HG02763 (cell line): ENCODE results near the gene FBXO22.

Experiments used
- ATAC-seq: cut with Tn5 transposase; IDR thresholded peaks from one replicate; pipeline ENCODE4 v1.9.1; 2021; ENCODE audit warnings: mild to moderate bottlenecking, moderate library complexity; ENCODE audit not compliant: unreplicated experiment

The FBXO22 gene

DNA sequence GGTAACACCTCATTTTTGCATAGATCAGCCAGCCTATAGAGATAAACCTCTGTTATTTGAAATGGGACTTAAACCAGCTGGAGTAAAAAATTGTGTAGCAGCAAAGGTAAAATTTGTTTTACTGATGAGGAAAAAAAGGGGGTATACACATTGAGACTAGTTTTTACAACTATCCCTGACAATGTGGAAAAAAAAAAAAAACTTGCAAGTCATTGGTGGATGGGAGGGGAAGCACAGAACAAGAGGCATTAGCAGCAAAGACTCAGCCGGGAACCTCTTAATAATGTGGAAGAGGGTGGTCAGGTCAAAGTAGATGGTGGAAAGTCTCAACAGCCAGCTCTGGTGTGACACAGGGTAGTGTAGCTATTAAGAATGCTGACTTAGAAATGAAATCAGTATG lies 14.5 kb downstream of the FBXO22 start:
- no peak for ATAC-seq

DNA sequence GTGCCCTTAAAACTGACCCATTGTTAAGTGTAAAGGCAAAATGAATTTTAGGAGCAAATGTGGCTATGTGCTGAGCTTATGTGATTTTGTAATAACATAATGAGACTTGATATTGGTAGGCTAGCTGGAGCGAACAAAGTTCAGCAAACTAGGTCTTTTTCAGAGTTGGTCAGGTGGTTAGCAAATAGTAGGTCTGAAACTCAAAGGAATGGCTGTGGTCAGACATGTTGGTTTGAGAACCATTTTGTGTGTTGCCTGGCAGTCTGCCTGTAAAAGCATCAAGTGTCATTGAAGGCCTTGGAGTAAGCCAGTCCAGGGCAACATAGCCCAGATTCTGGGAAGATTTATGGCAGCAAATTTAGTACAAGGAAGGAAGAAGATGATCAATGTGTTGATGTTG lies 16.4 kb downstream of the FBXO22 start:
- ATAC-seq = no peak

DNA sequence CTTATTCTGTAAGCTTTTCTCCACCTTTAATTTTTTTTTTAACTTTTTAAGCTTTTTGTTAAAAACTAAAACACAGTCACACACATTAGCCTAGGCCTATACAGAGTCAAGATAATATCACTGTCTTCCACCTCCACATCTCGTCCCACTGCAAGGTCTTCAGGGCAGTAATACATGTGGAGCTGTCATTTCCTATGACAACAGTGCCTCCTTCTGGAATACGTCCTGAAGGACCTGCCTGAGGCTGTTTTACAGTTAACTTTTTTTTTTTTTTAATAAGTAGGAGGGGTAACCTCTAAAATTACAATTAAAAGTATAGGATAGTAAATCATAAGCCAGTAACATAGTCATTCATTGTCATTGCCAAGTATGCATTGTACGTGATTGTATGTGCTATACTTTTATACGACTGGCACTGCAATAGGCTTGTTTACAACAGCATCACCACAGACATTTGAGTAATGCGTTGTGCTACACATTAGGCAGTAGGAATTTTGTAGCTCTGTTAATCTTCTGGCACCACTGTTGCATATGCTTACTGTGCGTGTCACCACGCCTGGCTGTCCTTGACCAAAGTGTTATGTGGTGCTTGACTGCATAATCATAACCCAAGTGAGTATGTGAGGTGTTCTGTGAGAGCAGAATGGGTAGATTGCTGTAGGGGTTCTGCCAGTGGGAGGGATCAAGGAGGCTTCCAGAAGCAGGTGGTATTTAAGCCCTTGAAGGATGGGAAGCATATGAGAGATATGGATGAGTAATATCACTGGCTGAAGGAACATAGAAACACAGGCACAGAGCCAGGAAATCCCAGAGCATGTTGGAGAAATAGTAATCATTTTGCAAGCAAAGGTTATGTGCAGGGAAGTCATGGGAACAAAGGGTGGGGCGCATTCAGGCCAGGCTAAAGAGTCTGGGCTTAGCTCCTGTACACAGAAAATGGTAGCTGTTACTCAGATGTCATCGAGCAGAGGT lies 18.3 kb downstream of the FBXO22 start:
- ATAC-seq = no peak

DNA sequence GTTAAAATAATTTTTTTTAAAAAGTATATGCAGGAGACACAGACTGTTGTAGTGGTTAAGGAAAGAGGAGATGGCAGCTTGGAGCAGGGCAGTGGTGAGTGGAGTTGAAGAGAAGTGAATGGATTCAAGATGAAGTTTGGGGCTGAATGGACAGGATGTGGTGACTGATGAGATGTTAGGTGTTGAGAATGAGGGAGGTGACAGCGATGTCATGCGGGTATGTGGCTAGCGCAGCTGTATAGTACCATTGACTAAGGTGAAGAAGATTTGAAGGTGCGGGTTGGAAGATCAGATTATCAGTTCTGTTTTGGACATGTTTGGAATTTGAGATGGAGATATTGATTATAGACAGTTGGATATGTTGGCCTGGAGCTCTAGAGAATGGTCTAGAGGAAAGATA lies 20.1 kb downstream of the FBXO22 start:
- ATAC-seq = no peak

DNA sequence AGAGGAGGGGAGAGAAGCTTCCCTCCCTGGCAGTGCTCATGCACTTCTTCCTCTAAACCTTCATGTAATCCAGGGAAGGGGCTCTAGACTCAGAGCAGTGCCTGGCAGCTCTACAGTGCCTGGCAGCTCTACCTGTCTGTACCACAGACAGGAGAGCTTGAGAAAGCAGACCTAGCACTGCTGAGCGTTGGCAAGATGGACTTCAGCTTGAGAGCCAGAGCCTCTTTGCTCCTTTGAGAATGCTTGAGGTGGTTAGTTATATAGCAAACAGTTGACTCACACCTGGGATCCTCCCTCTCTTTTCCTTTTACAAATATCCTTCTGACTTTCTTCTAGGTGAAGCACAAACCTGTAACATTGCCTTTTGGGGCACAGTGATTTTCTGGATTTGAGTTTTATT lies 20.9 kb downstream of the FBXO22 start:
- no peak for ATAC-seq

DNA sequence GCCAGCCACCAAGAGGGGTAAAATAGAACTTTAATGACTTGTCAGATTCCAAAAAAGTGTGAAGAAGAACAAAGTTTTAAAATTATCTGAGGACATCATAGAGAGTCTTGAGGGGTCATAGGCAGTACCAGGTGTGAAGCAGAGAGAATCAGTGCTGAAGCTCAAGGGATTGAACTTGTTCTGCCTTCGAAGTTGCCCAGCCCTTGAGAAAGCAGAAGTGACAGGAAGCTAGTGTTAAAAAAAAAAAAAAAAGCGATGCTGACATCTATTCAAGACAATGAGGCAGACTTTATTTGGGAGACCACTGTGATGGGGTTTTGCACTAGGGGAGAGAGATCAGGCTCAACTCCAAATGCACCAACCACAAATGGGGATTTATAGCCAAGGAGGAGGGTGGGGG lies 21.8 kb downstream of the FBXO22 start:
- ATAC-seq = no peak

DNA sequence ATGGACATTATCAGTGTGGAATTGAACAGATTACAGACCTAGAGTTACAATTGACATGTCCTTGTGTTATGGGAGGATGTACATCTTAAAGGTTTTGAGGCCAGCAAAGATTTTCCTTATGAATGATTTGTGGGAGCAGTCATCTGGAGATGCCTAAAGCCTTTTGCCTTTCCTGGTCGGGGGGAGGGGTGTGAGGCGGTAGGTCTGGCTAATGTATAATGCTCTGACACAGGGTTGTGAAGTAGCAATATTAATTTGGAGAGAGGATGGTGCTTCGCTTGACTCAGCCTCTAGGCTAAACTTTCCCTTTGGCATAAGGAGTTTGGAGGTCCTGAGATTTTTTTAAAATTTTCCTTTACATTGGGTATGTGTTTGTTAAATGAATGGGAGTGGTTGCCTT lies 23.3 kb downstream of the FBXO22 start:
- no peak for ATAC-seq

DNA sequence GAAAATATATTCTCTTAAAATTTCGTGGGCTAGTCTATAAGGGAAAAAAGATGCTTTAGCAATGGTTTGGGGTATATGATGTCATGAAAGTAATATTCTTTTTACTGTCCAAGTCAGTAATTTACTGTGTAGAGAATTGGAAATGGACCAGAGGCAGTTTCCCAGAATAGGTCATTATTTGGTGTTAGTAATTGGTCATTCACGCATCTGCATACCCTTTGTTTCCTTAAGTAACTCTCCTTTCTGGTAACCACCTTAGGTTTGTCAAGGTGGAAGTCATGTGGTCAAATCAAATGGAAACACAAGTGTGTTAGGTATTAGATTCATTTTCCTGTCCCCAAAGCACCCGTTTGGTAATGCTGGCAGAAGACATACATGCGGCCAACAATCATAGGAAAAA lies 23.9 kb downstream of the FBXO22 start:
- ATAC-seq = no peak

DNA sequence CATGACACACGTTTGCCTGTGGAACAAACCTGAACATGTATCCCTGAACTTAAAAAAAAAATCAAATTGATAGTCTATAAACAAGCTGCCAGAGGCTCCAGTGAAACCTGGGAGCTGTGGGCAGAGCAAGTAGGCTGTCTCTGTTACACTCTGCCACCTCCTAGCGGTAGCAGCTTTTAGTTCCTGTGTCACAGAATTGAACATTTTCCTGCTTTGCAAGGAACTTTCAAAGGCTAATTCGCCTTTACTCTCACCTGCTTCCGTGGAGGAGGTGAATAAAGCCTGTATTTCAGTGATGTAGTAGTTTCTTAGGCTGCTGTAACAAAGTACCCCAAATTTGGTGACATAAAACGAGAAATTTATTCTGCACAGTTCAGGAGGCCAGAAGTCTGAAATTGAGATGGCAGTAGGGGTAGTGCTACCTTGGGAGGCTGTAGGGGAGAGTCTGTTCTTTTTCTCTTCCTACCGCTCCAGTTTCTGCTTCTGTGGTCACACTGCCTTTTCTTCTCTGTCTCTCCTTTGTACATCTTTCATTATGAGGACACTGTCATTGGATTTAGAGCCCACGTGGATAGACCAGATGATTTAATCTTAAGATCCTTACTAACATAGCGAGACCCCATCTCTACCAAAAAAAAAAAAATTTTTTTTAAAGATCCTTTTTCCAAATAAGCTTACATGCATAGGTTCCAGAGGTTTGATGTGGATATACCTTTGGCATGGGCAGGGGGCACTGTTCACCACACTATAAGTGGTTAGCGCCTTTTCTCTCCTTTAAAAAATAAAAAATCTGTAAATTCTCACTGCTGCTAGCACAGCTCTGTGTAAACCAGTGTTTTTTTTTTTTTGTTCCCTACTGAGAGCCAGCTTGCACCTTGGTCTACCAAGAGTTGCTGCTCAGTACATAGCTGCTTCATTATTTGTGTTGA lies 25.3 kb downstream of the FBXO22 start:
- no peak for ATAC-seq

DNA sequence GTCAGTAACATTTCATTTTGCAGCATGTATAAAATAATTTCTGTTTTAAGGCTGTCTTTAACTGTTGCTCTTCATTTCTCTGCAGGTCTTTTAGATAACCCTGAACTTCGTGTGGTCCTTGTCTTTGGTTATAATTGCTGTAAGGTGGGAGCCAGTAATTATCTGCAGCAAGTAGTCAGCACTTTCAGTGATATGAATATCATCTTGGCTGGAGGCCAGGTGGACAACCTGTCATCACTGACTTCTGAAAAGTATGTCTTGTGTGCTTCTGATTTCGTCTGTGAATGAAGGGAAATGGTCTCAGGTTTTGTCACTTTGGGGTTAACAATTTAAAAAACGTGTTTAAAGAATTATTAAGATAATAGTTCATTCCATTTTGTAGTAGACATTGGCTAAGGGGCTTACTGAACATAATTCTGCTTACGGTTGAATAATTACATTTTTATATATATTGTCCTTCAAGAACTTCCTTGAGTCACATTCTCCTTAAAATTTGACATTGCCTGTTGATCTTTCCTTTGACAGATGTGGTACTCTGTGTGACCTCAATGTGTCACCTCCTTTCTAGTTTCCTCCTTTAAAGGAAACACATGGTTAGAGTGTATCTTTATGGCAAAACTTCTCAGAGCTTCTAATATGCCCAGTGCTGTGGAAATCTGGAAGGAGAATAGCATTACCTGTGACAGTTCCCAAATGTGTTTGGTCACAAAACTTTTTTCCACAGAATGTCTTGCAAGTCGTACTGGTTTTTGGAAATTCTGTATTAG lies 26.3 kb downstream of the FBXO22 start:
- ATAC-seq = no peak

DNA sequence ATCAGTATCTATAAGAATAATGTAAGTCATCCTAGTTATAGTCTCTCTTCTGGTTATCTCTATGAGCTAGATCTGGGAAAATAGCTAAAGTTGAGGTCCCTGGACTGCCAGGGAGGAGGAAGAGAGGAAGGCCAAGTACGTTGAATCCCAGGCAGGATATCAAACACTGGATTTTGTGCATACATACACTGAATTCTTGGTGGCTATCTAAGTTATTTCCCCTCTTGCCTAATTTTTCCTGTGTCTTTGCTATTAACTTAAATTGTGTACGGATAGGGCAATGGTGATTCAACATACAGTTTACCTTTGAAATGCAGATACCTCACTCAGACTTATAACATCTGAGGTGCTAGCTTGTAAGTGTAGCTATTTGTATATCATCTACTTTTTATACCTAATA lies 27.2 kb downstream of the FBXO22 start:
- no peak for ATAC-seq

DNA sequence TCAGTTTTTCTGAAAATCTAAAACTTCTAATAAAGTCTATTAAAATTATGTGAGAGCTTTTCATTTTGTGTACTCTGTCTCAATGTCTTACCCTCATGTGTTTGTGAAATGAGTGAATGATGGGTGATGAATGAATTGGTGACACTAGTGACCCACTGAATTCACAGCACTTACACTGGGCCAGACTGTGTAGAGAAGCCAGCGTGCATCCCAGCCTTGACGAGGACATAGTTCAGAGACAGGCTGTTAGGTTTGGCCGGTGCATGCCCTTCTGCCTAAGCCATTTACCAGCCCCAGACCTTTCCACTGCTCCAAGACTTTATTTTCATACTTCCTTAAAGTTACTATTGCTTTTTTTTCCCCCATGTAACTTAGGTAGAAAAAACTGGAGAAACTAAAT lies 38.8 kb downstream of the FBXO22 start:
- no peak for ATAC-seq

DNA sequence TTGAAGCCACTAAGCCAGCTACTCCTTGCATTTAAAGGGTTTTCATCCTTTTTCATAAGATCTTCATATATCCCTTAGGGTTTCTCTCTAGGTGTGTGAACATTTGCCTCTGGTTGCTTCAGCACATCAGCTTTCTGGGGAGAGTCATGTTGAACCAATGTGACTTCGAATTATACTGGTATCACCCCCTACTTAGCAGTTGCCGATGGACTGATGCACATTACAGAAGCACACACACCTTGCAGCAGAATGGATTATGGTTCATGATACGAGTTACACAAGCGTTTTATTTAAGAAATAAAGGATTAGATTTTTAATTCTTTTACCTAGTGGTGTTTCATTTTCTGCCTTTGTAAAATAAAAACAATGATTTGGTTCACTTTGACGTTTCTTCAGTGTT lies 39.6 kb downstream of the FBXO22 start:
- ATAC-seq = no peak

DNA sequence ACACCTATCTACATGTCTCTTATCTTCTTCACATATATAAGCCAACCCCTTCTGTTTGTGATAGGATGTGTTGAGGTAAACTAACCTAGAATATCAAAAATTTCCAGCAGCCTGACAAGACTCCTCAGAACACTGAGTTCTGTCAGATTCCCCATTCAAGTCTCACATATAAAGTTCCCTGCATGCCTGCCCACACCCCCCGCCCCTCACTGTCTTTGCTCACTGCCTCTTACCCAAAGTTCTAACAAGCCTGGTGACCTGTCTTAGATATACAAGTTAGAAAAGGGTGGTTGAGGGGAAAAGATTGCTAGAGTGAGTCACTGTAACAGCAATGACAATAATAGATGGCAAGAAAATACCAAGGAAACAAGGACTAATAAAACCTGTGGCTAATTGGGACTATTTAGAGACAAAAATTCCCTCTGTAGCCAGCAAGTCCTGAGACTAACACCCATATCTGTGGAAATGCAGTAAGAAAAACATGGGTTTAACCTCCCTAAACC lies 40.1 kb downstream of the FBXO22 start:
- no peak for ATAC-seq

DNA sequence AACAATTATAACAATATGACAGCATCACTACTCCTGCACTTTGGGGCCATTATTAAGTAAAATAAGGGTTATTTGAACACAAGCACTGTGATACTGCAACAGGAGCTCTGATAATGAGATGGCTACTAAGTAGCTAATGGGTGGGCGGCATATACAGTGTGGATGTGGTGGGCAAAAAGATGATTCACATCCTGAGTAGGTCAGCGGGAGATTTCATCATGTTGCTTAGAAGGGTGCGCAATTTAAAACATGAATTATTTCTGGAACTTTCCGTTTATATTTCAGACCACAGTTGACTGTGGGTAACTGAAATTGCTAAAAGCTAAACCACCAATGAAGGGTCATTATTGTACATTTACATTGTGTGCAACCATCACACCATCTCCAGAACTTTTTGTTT lies 42.3 kb downstream of the FBXO22 start:
- no peak for ATAC-seq

DNA sequence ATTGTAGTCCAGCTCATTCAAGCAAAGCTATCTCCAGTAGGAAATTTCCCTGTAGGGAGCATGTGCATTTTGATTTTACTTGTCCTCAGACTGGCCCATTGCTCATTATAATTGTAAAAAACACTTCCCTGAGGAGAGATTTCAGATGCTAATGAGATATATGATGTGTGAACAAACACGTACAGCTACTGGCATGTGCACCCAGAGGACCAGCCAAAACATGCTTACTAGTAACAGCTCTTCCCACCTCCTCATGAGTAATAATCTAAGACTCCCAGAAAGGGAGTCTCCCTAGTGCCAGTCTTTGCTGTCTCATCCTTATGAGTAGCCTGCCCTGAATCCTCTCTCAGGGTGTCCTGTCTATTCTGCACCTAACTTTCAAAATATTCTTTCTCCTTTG lies 43.4 kb downstream of the FBXO22 start:
- no peak for ATAC-seq

DNA sequence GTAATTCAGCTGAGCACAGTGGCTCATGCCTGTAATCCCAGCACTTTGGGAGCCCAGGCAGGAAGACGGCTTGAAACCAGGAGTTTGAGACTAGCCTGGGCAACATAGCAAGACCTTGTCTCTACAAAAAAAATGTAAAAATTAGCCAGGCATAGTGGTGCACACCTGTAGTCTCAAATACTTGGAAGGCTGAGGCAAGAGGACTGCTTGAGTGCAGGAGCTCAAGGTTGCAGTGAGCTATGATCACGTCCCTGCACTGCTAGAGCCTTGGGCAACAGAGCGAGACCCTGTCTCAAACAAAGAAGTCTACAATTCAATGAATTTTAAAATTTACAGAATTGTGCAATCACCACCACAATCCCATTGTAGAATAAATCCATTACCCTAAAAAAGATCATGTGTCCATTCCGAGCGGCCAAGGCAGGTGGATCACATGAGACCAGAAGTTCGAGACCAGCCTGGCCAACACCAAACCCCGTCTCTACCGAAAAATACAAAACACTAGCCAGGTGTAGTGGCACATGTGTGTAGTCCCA lies 45.2 kb downstream of the FBXO22 start:
- no peak for ATAC-seq

DNA sequence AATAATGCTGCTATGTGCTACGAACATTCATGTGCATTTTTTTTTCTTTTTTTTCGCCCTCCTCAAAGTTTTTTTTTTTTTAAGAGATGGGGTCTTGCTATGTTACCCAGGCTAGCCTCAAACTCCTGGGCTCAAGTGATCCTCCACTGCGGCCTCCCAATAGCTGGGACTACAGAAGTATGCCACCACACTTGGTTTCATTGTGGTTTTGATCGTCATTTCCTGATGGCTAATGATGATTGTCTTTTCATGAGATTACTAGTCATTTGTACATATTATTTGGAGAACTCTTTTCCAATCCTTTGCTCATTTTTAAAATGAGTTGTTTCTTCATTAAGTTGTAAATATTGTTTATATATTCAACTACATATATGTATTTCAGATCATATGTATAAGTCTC lies 48.8 kb downstream of the FBXO22 start:
- no peak for ATAC-seq

DNA sequence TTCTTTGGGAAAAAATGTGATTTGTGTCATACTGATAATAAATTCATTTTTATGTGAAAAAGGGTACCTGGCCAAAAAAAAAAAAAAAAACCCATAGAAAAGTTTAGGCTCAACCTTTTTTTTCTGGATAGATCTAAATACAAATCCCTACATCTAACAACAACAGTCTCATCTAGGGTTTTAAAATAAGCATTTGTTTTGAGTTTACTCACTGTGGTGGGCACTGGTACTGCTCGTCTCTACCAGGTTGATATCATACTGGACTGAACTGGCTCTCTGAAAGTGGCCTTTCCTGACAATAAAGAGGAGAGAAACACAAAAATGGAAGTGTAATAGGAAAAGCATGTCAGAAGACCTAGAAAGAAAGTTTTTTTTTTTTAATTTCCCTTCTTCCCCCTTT lies 52.0 kb downstream of the FBXO22 start:
- no peak for ATAC-seq

DNA sequence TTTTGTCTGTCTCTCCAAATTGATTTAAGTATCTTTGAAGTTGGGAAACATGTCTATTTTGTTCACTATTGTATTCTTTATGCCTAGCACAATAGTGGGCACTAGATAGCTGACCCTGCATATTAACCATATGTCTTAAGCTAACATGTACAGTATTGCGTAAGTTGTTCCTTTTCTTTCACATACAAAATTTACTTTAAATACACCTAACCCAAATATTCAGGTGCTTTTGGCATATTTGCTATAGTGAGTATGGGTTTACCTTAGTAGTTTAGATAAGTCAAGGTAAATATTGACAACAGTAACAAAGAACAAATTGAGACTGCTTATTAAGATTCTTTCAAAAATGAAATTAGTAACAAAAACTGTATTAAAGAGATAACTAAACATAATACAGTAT lies 57.7 kb downstream of the FBXO22 start:
- no peak for ATAC-seq

DNA sequence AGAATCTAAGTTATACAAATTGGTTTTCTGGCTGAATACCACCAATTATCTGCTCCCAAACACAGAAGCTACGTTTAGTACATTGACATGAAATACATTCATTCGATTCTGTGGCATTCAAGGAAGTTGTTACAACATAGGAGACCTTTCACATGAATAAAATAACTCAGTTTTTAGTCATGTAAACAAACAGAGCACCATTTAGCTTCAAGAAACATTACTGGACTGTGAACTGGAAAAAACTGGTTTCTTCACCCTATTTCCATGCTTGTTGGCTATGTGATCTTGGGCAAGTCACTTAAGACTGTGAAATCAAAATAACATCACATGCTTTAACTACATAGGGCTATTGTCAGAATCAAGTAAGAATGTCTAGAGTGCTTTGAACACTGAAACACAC lies 62.4 kb downstream of the FBXO22 start:
- no peak for ATAC-seq
